DMS79 (cell line): ENCODE measurements around the gene CBL.

Experiments
- DNase-seq: peaks from one replicate; lab custom pipeline; 2025; lab: John Stamatoyannopoulos, UW

Gene CBL

DNA sequence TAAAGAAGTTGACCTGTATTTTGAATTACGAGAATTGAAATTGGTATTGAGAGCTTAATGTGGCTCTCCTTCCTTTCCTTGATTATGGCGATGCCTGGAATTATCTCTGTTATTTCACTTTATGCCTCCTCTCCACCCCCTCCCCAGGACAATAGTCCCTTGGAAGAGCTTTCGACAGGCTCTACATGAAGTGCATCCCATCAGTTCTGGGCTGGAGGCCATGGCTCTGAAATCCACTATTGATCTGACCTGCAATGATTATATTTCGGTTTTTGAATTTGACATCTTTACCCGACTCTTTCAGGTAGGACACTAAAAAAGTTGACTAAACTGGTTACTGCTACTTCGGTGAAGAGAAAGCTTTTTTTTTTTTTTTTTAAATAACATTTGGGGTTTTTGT is 67.6 kb downstream of the CBL start:
- no peak for DNase-seq

DNA sequence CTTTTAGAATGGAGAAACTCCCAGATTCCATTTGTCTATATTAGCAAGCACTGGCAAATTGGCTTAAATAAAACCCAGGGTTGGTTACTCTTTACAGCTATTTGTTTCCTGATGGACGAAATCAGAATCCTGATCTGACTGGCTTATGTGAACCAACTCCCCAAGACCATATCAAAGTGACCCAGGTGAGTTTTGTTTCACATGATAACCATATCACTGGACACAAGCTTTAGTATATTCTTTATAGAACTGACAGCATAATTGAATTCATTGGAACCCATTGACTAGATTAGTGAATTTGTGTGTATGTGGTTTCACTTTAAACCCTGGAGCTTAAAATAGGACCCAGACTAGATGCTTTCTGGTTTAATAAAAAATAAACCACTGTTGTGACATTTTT is 71.5 kb downstream of the CBL start:
- DNase-seq = no peak

DNA sequence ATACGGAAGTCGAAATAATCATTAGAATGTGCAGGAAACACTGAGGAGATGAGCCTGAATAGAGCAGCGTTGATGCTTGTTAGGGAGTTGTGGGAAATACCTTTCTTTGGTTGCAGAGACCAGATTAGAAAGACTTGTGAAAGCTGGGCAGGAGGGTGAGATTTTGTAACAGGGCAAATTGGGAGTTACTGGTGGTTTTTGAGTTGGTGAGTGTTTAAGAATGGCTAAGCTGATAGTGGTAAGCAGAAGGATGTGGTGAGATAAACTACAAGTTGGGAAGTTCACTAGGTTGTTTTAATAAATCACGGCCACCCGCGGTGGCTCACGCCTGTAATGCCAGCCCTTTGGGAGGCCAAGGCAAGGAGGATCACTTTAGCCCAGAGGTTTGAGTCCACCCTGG is 76.4 kb downstream of the CBL start:
- DNase-seq = no peak

DNA sequence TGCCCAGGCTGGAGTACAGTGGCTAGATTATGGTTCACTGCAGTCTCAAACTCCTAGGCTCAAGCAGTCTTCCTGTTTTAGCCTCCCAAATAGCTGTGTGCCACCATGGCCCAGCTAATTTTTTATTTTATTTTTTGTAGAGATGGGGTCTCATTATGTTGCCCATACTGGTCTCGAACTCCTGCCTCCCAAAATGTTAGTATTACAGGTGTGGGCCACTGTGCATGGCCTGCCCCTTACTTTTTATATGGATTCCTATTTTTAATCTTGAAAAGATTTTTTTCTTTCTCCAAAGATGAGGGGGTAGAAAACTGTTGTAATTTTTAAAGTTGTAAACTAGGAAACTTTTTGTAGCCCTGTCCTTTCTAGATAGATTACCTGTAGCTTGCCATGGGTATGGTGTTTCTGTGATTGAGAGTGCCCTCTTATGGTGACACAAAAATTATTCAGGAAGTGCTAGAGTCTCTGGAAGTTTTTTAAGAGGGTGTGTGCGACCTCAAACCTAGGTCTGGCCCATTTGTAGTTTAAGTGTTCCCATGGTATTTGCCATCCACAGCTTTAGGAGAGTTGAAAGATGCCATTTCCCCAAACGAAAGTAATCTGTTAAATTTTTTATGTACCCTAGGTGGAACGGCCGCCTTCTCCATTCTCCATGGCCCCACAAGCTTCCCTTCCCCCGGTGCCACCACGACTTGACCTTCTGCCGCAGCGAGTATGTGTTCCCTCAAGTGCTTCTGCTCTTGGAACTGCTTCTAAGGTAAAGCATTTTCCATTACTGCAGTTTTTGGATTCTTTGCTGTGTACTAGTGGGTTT is 78.4 kb downstream of the CBL start:
- DNase-seq = no peak

DNA sequence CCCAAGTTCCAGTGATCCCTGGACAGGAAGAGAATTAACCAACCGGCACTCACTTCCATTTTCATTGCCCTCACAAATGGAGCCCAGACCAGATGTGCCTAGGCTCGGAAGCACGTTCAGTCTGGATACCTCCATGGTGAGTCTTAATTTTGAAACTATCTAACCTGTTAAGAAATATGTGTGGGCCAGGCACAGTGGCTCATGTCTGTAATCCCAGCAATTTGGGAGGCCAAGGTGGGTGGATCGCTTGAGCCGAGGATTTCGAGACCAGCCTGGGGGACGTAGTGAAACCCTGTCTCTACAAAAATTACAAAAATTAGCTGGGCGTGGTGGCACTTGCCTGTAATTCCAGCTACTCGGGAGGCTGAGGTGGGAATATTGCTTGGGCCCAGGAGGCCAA is 79.3 kb downstream of the CBL start:
- DNase-seq = no peak

DNA sequence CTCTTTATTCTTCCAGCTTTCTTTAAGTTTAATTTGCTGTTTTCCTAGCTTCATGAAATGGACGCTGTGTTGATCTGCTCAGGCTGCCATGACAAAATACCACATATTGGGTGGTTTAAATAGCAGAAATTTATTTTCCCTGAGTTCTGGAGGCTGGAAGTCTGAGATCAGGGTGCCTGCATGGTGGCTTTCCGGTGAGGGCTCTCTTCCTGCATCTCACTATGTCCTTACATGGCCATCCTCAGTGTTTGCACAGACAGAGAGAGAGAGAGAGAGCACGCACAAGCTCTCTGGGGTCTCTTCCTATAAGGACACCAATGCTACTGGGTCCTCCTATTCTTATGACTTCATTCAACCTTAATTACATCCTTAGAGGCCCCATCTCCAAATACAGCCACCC is 82.1 kb downstream of the CBL start:
- no peak for DNase-seq

DNA sequence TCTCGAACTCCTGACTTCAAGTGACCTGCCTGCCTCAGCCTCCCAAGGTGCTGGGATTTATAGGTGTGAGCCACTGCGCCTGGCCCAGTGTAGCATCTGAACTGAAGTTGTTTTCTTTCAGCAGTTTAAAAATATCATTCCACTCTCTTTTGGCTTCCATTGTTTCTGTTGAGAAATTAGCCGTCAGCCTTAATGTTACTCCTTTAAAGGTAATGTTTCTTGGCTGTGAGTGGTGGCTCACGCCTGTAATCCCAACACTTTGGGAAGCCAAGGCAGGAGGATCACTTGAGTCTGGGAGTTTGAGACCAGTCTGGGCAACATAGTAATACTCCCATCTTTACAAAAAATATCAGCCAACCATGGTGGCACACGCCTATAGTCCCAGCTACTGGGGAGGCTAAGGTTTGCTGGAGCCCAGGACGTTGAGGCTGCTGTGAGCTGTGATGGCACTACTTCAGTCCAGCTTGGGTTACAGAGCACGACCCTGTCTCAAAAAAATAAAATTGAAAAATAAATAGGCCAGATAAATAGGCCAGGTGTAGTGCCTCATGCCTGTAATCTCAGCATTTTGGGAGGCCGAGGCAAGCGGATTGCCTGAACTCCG is 84.9 kb downstream of the CBL start:
- no peak for DNase-seq

DNA sequence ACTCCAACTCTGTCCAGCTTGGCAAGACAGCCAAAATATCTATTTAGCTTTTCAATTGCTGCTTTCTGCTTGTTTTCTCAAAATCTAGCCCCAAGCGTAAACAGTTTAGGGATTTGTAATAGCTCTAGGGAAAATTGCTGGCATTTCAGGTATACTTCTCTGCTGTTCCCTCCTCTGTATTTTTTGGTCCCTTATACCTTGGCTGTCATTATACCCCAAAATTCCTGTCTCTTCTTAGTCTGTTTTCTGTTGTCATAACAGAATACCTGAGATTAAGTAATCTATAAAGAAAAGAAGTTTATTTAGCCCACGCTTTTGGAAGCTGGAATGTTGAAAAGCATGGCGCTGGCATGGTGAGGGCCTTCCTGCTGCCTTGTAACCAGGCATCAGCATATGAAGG is 87.3 kb downstream of the CBL start:
- no peak for DNase-seq

DNA sequence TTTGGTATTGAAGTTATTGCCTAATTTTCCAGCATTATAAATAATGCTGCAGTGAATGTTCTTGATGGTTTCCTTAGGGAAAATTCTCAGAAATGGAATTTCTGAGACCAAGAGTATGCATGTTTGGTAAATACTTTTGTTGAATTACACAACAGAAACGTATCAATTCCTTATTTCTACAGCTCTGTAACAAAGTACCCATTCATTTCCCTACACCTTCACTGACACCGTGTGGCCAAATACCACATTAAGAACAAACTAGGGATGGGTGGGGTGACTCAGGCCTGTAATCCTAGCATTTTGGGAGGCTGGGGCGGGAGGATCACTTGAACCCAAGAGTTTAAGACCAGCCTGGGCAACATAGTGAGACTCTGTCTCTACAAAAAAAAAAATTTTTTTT is 89.0 kb downstream of the CBL start:
- no peak for DNase-seq

DNA sequence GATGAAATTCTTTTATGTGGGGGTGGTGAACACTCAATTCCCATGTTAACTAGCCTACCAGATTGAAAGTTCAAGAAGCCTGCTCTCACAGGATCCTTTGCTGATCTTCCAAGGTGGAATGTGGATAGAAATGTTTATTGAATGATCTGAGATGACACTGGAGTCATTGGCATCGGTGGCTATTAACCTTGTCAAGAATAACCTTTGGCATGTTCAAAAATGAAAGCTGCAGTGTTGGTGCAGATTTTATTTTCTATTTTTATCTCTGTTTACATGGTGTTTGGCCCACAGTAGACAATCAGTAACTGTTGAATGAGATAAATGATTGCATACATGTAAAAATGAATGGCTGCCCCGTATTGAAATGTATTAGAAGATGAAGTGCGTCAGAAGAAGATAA is 91.8 kb downstream of the CBL start:
- DNase-seq = no peak

DNA sequence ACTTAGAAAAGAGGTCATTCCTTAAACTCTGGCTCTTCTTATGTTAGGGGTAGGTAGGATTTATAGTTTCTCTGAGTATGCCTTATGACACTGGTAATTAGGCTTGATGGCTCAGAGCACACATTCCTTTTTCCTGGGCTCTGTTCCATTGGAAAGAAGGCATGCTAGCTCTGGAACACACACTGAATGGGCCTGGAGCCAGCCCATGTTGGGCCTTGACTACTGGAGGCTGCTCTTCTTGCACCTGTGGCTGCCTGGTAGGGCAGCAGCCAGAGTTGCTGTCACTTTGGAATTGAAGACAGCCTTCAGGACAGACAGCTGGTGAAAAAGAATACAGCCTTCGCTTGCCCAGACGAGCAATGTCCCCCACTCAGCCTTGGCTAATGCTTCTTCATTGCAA is 92.6 kb downstream of the CBL start:
- no peak for DNase-seq

DNA sequence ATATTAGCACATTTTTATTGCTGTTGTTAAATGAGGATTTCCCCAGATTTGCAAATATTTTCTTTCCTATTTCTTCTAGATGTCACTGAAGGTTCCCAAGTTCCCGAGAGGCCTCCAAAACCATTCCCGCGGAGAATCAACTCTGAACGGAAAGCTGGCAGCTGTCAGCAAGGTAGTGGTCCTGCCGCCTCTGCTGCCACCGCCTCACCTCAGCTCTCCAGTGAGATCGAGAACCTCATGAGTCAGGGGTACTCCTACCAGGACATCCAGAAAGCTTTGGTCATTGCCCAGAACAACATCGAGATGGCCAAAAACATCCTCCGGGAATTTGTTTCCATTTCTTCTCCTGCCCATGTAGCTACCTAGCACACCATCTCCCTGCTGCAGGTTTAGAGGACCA is 93.3 kb downstream of the CBL start:
- no peak for DNase-seq

DNA sequence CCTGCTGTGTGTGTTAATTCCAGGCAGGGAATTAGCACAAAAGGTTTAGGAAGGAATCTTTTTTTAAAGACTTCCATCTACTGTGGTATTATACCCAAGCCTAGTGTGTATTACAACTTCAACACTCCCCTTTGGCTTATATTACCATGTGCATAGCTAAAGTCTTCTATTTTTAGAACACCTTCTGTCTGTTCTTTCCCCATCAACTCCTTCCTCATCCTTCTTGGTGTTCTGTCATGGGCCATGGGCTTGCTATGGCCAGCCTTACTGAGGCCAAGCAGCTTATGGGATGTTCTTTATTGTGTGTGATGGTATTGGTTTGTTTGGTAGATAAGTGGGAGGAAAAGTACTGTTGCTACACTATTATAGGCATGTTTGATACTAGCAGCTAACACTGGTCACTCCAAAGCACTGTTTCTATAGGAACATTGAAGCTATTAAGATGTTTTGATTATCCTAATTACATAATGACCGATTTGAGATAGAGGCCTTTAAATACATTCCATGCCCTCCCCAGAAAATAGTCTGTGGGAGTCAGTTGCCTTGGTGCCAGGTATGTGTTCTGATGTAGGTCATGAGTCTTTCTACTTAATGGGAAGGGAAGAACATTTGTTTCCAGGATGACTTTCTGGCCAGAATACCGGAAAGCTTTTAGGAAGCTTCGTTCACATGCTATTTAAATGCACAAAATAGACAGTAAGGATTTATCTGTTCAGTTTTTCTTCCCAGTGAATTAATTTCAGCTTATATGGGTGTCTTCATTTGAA is 94.2 kb downstream of the CBL start:
- no peak for DNase-seq

DNA sequence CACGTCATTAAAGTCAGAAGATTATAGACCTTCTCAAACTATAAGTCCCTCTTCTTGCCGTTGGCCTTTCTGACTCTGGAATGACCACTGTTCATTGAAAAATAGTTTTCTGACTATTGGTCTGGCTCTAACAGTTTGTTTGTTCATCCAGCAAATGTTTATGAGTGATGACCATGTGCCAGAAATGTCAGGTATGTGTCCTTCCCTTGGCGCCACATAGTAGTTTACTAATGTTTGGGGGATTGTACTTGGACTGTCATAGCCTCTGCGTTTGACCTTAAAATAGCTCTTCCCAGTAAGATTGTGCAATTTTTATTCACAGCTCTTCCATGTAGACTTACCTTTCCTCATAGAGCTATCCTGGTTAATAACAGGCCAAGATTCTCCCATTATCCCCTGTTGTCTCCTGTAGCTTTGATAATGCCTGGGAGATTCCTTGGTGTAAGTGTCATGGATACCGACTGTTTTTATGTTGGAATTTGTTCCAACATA is 97.1 kb downstream of the CBL start:
- no peak for DNase-seq

DNA sequence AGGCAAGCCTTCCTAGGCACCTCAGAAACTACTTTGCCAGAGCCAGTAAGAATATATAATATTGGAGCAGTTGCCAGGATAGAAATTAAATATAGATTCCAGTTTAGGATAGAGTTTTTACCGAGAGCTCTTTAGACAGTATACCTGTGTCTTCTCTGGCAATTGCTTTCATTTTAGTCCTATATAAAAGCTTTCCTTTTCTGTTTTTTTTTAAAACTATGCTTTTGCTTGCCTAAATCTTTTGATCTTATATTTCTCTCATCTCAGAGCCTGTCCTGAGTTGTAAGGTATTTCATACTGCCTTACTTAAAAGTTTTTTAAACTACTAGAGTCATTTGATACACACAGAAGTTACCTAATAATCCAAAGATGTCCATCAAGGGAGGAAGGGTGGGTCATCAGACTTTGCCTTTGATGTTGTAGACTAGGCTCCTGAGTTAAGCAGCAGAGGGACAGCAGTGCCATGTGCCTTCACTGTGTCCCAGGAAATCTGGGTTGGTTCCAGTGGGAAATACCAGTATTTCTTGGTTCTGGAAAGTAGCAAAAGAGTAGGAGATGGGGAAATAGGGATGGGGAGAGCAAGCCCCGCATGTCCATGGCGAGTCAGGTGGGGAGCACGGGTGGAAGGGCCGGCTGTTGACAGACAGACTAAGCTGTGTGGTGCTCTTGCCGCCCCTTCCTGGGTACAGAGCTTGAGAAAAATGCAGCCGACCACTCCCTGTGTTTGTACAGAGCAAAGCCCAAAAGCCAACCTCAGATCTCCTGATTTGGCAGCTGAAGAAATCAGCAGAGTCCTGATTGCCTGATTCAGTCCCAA is 99.6 kb downstream of the CBL start:
- DNase-seq = no peak

DNA sequence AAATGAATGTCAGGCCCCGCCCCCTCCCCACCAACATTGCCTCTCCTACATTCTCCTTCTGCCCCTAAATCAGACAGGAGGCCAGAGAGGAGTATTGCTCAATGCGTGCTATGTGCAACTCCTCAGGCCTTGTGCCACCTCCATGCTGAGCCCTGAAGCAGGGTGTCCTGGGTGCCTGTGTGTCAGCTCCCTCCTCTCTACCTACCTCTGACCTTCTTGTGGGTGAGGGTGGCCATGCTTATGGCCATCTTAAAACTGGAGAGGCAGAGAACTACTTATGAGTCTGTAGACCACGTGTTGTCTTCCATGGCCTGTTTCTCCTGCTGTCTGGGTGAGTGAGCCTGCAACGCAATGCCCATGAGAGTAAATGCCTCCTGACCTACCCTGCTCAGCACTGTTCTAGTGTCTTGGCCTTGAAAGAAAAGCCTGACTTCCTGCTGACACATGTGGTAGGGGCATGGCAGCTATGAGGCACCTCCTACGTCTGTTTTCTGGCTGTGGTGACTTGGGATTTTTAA is 100.3 kb downstream of the CBL start:
- no peak for DNase-seq

DNA sequence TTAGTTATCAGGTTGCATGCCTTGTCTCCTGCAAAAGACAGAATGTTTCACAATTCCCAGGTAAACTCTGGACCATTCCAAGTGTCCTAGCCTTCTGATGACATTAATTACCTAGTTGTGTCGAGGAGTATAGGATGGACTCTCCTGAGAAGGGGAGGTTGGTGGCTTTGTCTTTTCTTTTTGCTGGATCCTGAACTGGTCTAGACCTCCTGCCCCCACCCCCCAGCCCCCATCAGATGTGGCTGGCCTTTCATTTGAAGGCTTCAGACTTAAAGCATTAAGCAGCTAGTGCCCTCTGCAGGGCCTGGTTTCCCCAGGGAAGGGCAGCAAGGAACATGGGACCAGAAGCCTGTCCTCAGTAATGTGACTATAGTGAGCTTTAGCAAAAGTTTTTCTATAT is 101.1 kb downstream of the CBL start:
- DNase-seq = no peak

DNA sequence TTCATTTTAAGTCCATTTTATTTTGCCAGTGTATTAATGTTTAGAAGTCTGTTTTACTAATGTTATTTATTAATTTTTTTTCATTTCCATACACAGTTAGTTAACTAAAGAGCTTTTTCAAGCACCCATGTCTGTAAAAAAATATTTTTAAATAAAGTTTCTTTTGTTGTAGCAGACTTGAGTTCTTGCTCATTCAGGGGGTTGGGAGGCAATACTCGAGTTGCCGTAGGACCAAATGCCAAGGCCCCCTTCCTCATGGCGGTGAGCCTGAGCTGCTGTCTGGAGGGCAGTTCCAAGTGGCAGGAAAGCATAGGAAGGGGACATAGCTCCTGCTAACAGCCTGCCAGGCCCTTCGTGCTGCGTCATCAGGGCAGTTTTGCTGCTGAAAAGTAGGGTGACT is 101.8 kb downstream of the CBL start:
- DNase-seq = no peak

DNA sequence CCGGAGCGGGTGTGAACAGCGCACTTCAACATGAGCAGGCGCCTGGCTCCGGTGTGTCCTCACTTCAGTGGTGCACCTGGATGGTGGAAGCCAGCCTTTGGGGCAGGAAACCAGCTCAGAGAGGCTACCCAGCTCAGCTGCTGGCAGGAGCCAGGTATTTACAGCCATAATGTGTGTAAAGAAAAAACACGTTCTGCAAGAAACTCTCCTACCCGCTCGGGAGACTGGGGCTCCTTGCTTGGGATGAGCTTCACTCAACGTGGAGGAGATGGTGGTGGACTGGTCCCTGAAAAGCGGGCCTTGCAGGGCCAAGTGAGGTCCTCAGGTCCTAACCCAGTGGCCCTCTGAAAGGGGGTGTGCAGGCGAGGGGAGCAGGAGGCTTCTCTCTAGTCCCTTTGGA is 103.3 kb downstream of the CBL start:
- DNase-seq = no peak

DNA sequence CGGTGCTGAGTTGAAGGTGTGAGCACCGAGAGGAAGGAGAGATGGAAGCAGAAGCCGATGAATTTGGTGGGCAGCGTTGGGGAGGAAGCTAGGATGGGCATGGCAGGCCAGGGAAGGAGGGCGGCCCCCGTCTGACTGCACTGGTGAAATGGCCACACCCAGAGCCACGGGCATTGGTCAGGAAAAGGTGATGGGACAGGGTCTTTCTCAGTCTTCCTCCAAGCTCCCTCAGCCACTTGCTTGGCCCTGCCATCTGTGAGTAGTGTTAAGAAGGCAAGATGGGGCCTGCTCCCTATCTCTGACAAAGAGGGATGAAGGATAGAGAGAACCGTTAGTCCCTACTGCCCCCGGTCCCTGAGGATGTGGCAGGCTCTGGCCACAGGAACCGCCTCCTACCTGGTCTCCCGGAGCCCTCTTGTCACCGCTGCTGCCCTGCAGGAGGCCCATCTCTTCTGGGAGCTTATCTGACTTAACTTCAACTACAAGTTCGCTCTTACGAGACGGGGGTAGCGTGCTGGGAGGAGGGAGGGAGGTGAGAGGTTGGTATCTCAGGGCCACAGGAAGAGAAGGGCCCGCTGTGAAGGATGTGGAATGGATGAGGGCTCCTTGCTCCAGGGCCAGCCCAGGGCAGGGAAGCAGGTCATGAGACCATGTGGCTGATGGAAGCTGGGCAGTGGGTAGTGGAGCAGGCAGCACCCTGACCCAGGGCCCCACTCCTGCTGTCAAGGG is 104.0 kb downstream of the CBL start:
- DNase-seq = no peak

DNA sequence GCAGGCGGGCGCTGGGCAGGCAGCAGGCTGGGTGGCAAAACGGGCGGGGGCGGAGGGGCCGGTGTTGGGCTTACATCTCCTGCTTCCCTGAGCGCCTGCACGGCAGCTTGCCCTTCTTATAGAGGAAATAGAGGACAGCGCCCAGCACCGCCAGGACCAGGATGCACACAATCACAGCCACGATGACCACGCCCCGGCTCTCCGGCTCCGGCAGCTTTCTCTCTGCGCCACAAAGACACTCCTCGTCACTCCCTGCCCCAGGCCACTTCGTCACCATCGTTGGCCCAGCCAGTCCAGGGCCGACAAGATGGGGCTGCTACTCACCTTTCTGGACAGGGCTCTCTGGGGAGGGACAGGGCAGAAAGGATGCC is 104.5 kb downstream of the CBL start:
- DNase-seq = no peak
